Stimulated activated CD8-positive, alpha-beta memory T cell treated with anti-CD3 and anti-CD28 coated beads, Interleukin-4, amount 100 ng/mL, for 4 hours (primary cell): ENCODE data around the gene LTB4R.
"Not testable (repeated sequence)": the region's sequence is repeated elsewhere in the genome, so short reads cannot be mapped to it uniquely, and the experiment has no call there.

Source experiments
- DNase-seq, 2 donors: peaks; one replicate each; pipeline ENCODE4 v3.0.0-alpha.2; 2020; ENCODE audit warnings: low read depth in 2 of 2, low spot score in 1 of 2

Gene LTB4R

DNA sequence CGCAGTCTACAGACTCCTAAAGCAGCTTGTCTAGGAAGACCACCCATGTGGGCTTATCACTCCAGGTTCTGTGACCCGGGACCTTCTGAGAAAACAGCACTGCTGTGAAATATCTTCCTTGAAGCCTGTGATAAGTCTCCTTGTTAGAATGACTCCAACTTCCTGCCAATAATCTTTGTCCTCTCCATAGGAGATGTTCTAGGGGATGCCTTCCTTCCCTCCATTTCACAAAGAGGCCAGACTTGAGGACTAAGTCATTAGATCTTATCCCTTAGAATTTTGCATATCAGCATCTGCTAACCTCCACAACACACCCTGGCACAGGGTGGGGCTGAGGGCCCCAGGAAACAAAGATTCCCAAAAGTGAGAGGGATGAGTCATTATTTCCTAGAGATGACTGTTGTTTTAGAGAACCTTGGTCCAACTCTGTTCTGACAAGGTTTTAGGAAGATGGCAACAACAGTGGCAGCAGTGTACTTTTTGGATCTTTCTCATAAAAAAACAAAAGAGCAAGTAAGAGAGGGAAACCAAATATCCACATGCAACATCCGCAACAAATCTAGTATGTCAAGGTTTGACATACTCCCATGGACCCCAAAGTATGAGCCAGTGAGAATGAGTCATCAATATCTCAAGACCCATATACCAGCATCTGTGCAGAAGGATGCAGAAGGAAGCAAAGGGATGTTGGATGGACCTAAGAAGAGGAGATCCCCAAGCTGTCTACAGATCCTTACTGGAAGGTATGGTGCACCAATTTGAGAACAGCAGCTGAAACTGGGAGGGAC is 6.0 kb downstream of the LTB4R start:
- no peak for DNase-seq

DNA sequence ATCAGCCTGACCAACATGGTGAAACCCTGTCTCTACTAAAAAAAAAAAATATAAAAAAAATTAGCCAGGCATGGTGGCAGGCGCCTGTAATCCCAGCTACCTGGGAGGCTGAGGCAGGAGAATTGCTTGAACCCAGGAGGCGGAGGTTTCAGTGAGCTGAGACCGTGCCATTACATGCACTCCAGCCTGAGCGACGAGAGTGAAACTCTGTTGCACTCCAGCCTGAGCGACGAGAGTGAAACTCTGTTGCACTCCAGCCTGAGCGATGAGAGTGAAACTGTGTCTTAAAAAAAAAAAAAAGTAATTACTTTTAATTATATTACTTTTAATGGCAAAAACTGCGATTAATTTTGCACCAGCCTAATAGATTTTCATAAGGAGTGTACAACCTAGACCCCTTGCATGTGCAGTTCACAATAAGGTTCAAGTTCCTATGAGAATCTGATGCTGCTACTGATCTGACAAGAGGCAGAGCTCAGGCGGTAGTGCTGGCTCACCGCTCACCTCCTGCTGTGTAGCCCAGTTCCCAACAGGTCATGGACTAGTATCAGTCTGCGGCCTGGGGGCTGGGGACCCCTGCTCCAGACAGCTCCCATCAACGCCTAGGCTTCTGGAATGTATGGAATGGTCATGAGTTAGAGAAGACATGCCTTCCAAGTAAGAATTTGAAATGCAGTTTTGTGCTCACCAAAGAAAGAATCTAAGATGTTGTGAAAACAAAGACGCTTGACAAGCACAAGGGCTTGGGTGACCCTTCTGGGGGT is 10.1 kb downstream of the LTB4R start:
- DNase-seq, result no peak

DNA sequence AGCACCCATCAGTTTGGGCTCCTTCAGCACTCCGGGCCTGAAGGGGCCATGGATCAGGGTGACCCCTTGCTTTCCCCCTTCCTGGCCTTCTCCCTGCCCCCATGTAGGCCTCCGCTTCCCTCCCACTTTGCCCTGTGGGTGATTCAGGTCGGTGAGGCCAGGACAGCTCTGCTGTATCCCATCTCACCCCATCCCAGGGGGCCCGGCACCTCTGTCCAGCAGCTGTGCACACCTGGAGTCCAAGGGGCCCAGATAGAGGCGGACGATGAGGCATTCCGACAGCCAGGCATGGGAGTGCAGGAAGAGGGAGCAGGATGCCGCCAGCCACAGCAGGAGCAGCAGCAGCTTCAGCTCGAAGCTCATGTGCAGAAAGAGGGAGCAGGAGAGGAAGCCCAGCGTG is 11.4 kb downstream of the LTB4R start:
- DNase-seq, result no peak

DNA sequence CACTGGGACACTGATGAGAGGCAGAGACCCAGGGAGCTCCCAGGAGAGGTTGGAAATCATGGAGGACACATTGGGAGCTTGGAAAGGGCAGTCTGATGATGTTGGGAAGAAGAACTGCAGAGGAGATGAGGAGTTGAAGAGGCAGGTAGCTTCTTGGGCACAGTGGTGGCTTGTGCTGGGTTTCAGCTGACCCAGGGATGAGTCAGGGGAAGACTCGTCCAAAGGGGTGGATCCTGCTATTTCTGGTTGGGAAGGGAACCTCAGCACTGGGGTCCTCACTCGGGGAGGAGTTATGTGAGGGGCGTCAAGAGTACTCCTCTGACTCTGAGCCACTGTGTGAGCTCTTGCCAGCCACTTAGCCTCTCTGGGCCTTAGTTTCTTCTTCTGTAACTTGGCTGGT is 12.0 kb downstream of the LTB4R start:
- DNase-seq, result no peak

DNA sequence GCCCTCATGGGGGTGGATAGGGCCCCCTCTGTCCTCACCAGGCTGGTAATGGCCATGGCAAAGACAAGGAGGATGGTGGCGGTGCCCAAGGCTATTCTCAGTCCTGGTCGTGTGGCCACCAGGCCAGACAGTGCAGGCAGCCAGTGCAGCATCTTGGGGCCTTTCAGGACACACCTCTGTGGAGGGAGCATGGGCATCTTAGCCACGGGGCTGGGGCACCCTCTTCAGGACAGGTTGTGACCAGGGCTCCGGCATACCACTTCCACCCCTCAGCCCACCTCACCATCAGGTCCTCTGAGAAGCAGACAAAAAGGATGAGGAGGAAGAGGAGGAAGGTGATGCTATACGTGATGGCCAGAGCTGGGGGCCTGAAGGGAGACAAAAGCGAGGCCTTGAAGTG is 12.7 kb downstream of the LTB4R start:
- DNase-seq, result no peak

DNA sequence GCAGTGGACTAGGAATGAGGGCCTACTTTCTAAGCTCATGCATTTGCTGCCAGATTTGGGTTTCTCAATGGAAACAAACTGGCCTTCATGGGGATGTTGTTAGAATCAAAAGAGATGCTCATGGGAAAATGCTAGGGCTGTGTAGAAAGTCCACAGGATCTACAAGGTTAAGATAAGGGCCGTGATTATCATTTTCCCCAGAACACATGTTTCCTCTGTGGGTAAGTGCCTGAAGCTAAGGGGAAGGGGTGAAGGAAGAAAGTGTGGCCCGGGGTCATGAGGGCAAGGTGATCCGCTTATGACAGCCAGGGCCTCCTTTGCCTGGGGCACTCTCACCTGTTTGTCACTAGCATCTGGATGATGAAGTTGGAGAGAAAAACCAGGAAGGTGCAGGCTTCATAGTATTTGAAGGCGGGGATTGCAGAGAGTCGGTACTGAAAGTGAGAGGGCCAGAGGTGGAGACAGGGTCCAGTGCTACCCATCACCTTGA is 13.8 kb downstream of the LTB4R start:
- DNase-seq, result no peak

DNA sequence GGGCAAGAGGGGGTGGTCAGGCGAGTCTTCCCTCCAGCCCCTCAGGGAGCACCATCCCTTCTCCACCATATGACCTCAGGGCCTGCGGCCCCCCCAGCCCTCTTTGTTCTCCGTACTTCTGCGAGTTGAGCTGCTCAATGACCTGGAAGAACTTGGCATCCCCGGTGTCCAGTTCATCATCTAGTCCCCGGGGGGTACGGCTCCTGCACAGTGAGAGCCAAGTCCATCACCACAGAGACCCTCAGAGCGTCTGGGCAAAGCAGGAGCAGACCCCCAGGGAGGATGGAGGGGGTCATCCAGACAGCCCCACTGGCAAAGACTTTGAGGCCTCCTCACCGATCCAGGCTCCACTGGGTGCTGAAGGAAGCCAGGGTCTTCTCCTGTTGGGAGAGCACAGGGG is 14.7 kb downstream of the LTB4R start:
- no peak for DNase-seq

DNA sequence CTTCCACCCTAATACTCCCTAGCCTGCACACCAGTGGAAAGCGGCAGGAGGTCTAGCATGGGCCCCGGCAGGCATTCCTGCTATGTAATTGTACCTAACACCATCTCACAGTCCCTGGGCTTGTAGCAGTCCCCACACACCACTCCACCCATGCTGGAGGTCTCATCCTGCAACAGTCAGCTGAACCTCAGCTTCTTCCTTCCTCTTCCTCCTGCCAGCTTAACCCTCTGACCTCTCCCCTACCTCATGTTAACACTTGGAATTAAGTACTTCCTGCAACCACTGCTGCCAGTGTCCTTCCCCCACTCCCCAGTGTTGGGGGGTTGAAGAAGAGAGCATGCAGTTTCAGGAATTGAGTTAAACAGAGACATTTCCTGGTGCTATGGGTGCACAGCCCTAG is 16.0 kb downstream of the LTB4R start:
- DNase-seq, result no peak

DNA sequence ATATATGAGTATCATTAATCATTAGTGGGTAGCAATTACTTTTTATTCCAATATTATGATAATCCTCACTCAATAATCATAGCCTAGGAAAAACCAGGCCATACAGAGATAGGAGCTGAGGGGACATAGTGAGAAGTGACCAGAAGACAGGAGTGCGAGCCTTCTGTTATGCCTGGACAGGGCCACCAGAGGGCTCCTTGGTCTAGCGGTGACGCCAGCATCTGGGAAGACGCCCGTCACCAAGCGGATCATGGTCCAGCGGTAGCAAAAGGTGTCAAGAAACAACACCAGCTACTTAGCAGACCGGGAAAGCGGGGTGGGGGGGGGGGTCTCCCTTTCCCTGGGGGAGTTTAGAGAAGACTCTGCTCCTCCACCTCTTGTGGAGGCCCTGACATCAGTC is 16.6 kb downstream of the LTB4R start:
- not testable (repeated sequence) for DNase-seq

DNA sequence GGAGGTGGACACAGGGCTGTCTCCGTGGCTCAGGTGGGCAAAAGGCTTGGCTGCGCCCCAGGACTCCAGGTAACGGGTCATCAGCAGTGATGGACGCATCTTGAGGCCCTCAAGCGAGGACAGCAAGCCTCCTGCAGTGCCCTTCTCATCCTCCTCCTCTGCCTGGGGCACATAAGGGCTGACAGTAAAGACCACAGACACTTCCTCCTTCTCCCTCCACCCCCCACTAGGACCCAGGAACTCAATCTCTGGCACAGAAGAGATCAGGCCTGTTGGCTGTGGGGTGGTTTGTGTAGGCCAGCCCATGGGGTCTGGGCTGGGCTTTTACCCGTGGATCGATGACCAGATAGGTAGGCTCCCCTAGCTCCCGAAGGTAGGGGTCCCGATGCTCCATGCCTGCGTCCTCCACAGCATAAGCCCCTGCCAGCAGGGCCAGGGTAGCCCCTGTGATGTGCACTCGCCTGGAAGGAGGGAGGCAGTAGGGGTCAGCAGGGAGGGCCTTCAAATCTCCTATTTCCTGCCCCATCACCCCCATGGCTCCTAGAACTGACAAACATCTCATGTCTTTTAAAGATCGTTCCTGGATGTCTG is 17.9 kb downstream of the LTB4R start:
- DNase-seq, result no peak

DNA sequence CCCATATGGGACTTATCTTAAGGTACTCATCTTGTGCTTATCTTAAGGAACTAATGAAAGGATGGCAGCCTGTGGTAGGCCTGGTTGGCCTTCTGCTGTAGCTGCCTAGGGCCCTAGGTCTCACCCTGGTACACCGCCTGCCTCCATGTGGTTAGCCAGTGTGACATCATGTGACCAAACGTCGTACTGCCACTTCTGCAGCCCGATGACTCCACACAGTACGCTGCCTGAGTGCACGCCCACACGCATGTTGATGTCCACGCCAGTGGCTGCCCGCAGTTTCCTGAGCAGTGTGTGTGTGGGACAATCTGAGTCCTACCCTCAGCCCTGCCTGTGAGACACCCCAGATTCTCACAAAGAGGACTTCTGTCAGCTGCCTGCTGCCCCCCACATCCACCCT is 18.4 kb downstream of the LTB4R start:
- peak in 1 of 2 donors; percentile 68 for DNase-seq

DNA sequence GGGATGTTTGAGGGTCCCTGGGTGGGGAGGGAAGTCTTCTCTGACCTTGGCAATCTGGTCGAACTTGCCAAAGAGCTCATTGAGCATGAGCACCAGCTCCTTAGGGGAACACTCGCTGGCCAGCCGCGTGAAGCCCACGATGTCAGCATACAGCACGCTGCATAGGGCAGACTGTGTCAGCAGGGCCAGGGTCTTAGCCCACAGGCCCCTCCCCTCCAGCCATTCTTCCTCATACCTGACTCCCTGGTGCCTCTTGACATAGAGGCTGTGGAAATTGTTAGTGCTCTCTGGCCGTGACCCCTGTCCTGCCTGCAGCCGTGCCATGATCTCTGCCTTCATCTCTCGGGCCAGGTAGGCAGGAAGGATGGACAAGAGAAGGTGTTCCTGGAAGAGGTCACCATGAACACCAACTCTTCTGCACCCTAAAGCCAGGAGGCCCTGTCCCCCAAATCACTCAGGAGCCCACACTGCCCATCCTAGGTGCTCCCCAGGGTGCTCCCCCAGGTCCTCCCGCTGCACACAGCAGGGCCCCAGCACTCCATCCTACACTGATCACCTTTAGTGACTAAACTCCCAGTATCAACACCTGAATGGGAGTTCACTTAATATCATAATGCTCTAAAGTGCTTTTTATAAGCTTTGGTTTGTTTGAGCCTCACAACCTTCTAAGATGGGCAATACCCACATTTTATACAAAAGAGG is 19.8 kb downstream of the LTB4R start:
- no peak for DNase-seq

DNA sequence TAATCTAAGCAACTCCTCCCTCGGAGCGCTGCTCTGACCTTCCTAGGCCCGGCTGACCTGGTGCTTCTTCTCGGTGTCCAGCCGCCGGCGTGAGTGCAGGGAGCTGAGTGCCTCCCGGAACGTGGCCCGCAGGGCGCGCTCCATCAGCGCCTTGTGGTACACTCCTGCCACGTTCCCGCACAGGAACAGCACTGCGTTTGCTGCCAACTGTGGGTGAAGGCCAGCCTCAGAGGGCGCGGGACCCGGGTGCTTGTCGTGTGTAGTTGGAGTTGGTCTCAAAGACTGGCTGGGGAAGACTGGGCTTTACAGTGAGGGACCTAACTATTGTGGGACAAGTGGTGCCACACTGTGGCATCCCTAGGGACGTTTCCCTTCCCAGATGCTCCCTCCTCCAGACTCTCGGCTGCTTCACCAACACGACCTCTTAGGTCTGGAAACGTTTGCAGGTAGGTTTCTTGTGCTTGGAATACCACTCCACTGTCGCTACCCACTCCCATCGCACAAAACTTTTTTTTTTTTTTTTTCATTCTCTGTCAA is 20.5 kb downstream of the LTB4R start:
- DNase-seq, result no peak

DNA sequence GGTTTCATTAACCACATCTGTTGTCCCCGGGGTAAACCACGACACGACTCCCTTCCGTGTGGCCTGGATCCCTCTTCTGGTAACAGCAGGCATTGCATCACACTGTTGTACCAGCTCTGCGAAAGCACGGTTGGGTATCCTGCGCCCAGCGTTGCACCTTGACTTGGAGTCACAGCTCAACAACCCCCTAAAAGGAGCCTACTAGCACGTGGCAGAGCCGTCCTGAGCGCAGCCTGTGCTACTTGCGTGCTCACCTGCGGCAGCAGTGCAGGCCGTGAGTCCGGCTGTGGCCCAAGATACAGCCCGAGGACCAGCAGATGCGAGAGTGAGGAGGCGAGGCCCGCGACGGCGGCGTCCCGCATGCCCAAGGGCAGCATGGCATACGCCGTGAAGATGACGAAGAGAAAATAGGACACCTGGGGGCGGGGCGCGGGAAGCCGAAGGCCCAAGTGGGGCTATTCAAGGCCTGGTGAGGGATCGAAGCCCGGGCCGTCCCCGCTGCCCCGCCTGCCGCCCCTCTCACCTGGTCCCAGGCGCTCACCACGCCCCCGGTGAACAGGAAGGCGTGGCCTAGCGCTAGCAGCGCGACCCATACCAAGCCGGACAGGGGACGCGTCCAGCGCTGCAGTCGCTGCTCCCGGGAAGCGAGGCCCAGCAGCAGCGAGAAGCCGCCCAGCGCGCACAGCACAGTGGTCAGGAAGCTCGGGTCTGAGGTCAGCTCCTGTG is 21.1 kb downstream of the LTB4R start:
- peak; percentile 69 to 70 for DNase-seq

DNA sequence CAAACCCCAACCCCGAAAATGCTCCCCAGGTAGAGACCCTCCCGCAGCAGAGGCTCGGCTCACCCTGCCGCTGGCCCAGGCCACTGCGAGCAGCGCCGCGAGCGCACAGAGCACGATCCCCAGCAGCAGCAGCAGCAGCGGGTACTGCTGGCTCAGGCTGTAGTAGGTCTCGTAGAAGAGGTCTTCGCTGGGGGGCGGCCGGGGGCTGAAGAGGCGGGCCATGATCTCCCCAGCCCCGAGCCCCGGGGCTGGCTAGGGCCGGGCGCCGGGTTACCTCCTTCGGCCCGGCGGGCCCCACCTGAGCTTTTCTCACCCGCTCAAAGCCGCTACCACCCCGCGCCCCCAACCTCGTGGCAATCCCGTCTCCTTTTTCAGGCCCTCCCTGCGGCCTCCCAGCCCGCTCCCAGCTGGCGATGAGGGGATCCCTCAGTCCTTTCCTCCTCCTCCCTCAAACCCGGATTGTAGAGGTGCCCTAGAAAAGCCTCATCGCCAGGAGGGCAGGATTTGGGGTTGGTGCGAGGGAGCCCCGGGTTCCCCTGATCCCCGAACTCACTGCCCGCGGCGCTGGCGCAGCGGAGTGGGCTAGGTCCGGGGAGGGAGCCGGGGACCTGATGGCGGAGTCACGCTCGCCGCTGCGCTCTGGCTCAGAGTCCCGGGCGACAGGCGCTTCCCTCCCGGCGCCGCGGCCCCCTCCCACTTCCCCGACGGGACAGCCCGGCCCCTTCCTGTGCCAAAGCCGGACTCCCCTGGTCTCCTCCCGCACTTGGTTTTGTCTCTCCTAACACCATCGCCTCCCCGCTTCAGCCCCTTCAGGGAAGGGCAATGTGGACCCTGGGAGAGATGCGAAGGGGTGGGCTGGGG is 23.4 kb downstream of the LTB4R start, which contains the start of gene ADCY4:
TSS of gene ADCY4 (minus strand) at position 641 of the 861 bp plus-strand sequence. CDS start at position 222, 419 bp downstream.
- no peak for DNase-seq

DNA sequence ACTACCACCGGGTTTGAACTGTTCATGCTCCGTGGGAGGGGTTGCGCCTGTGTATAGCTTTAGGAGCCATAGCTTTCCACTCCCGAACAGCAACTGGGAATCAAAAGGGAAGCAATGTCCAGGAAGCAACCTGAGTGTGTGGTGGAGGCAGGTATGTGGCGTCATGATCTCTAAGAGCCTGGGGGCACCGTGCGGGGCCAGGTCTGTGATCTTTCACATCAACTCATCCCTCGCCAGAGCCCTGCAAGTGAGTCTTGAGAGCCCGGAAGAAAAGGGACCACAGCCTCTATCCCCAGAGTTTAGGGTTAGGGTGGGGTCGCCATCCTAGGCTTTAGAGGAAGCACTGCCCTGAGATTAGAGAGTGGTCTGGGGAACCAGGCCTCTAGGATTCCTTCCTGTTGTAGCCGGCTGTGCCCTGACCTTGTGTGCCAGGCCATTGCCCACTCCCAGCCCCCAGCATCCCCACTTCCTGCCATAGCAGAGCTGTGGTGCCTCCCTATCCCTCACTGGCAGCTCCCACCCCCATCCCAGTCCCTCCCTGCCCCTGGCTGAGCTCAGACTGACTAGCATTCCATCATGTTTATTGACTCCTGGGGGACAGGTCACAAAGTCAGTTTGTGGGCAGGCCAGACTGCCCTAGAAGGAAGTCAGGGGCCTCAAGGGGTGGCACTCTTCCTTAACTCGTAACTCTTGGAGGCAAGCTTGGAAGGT is 24.3 kb downstream of the LTB4R start:
- no peak for DNase-seq

DNA sequence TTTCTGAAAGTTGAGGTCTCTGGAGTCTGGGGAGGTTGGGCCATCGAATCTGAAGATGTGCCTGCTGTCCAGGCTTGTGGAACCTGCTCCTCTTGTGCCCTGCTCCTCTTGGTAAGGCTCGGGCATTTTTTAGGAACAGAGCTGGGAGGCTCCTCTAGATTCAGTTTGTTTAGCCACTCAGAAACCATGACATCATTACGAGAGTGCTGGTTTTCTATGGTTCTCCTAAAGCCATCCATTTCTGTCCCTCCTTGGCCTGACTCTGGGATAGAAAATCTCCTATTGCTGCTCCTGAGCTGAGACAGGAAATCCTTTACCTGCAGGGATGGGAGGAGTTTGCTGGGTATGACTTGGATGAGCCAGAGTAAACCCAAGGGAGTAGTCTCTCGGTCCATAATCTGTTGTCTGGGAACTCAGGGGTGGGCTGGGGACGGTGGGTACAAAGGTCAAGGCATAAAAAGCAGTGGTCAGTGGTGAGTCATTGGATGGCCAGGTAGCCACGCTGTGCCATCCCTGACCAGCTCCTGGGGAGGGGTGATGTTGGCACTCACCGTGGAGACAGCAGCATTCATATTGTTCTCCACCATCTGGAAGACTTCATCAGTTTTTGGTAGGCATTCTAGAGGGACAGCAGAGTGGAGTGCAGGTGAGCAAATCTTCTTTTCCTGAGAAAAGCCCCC is 26.0 kb downstream of the LTB4R start:
- DNase-seq, result no peak

DNA sequence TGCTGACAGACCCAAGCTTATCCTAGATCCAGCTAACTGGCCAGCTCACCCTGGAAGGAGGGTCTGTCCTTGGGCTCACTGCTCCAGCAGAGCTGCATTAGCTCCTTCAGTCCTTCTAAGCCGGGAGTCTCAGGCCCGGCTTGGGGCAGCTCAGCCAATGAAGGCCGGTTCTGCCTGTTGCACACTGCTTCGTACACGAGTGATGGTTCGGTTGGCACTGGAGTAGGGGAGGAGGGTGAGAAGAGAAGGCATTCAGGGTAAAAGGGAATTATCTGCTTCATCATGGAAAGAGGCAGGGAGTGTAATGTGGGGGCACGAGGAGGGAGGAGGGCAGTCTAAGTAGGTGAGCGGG is 26.5 kb downstream of the LTB4R start:
- DNase-seq, result no peak
